GM12874 (cell line): Measurements from ENCODE around the gene TSHB.

Source experiments
- TF ChIP-seq, protein P1 (sequence below): IDR thresholded peaks from 2 replicates; pipeline ENCODE4 v1.5.1; 2011; ENCODE audit warnings: low read depth, mild to moderate bottlenecking, control low read depth, low read length, moderate library complexity; ENCODE audit not compliant: insufficient read depth

The TSHB gene

DNA sequence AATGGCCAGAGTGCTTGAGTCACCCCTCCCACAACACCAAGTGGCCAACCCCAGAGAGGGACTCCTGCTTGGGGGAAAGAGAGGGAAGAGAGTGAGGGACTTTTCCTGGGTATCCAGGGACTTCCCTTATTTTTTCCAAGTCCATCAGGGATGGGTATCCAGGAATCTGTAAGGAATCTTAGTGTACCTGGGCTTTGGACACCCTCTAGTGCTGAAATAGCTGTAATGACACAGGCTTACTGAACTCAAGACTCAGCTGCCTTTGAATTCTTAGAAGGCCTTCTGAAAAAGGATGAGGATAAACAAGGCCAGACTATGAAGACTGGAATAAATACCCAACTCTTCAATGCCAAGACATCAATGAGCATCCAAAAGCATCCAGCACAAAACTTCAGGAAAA, 12.0 kb downstream of the TSHB start:
- TF ChIP-seq, protein P1, sequence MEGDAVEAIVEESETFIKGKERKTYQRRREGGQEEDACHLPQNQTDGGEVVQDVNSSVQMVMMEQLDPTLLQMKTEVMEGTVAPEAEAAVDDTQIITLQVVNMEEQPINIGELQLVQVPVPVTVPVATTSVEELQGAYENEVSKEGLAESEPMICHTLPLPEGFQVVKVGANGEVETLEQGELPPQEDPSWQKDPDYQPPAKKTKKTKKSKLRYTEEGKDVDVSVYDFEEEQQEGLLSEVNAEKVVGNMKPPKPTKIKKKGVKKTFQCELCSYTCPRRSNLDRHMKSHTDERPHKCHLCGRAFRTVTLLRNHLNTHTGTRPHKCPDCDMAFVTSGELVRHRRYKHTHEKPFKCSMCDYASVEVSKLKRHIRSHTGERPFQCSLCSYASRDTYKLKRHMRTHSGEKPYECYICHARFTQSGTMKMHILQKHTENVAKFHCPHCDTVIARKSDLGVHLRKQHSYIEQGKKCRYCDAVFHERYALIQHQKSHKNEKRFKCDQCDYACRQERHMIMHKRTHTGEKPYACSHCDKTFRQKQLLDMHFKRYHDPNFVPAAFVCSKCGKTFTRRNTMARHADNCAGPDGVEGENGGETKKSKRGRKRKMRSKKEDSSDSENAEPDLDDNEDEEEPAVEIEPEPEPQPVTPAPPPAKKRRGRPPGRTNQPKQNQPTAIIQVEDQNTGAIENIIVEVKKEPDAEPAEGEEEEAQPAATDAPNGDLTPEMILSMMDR = no peak

DNA sequence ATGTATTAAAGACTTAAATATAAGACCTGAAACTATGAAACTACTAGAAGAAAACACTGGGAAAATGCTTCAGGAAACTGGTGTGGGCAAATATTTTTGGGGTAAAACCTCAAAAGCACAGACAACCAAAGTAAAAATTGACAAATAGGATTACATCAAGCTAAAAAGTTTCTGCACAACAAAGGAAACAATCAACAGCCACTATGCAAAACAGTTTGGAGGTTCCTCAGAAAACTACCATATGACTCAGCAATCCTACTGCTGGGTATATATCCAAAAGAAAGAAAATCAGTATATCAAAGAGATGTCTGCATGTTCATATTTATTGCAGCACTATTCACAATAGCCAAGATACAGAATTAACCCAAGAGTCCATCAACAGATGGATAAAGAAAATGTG, 17.1 kb downstream of the TSHB start:
- TF ChIP-seq, protein P1 = no peak

DNA sequence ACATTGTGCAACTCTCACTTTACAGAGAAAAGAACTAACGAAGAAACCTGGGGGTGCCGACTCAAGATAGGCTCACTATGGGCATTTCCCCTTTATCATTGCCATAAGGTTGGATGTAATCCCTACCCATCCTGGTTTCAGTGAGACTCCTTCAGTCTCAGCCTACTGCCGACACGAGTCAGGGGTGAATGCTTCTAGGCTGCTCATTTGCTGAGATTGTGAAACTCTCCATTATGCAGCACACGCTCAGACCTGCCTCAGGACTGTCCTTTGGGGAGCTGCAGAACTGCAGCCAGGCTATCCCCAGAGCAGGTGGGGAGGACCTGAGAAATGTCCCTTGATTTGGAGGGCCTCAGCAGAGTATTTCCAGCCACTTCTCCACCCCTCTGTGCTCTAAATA, 22.2 kb downstream of the TSHB start:
- TF ChIP-seq, protein P1 = no peak

DNA sequence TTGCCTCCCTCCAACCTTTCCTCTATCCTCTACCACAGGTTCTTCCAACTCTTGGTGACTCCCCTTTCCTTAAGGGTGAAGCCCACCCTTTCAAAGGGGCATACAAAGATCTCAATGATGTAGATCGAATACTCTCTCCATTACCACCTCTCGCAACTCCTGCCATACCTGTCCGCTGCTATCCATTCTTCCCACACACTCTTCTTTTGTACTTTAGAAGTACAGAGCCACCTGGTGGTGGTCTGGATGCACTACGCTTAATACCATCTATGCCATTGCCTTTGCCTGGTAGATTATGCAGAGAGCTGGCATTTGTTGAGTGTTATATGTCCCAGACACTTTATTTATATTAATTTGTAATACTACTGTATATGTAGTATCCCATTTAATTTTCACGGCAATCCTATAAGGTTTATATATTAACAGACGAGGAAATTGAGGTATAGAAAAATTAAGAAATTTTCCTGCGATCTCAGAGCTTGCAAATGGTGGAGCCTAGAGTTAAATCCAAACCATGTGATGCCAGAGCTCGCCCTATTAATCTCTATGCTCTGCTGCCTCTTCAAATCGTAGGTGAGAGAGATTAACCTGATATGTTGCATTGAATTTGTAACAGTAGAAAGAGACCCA, 22.9 kb downstream of the TSHB start:
- TF ChIP-seq, protein P1 = peak; percentile 81

DNA sequence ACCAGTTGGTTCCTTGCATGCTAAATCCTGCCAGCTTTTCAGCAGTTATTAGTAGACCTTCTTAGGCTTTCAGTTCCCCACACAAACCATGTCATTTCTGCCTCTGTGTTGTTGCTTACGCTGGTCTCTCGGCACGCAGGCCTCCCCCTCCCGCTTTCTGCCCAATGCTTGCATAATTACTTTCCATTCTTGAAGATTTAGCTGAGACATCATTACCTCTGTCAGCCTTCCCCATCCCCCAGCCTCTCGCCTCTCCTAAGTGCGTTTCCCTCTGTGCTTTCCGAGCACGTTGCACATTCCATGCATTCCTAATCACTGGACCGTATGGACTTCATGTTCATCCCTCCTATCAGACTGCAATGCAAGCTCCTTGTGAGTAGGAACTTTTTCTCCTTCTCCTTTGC, 26.8 kb downstream of the TSHB start:
- TF ChIP-seq, protein P1 = no peak

DNA sequence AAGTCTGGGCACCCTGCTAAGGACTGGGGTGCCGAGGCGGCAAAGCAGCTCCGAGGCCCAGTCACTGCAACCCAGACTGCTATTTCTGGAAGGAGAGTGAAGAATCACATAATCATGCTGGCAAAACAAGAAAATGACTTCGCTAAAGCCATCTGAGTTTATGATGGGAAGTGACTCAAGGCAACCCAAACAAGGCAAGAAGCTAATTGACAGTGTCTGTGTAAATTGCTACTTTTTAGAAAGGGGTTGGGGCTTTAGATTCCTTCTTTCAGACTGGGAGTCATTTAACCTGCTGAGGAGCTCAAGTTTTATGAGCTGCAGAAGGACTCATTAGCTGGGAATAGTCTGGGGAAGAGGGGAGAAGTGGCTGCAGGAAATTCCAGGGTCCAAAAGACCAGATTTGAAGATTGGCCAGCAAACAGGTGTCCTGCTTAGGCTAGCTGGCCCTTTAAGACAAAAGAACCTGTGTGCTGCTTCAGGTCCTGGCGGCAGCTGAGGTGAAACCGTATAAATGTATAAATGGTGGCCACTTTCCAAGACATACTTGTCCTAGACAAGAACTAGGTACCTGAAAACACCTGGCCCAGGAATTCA, 28.1 kb downstream of the TSHB start:
- TF ChIP-seq, protein P1 = no peak

DNA sequence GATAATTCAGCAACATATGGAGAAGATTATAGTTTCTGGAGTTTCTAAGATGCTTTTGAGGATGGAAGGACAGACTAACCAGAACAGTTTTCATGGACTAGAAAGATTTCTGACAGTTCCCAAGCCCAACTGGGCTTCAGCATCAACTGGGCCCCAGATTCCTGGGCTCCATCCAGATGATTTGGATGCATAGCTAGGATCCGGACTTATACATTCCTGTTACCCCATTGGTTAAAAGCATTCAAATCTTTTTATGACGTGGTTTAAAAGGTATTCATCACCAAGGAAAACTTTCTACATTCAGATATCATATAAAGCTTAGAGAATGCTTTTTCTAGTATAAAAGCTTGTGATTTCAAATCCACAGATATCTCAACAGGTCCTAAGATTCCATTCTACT, 29.7 kb downstream of the TSHB start:
- TF ChIP-seq, protein P1 = no peak
